Pons (tissue), 1 donor: Measurements from ENCODE around the gene ZFR.
A peak's percentile ranks its signal among the peaks of the same experiment; 100 is the strongest.
"Not testable (repeated sequence)": the region's sequence is repeated elsewhere in the genome, so short reads cannot be mapped to it uniquely, and the experiment has no call there.

Experiments used
- DNase-seq: peaks from one replicate; pipeline ENCODE4 v3.0.0-alpha.2; 2016; ENCODE audit warnings: low spot score

Gene ZFR

GRCh38 chr5:32444431-32445286 lies at the start of gene ZFR:
ZFR (minus strand) TSS chr5:32444740; CDS start chr5:32444658, 82 bp downstream.
- peak; percentile 86 for DNase-seq

- no peak for DNase-seq
Observed at GRCh38 chr5:32490972-32491557, 46.5 kb upstream of the ZFR start.

DNA sequence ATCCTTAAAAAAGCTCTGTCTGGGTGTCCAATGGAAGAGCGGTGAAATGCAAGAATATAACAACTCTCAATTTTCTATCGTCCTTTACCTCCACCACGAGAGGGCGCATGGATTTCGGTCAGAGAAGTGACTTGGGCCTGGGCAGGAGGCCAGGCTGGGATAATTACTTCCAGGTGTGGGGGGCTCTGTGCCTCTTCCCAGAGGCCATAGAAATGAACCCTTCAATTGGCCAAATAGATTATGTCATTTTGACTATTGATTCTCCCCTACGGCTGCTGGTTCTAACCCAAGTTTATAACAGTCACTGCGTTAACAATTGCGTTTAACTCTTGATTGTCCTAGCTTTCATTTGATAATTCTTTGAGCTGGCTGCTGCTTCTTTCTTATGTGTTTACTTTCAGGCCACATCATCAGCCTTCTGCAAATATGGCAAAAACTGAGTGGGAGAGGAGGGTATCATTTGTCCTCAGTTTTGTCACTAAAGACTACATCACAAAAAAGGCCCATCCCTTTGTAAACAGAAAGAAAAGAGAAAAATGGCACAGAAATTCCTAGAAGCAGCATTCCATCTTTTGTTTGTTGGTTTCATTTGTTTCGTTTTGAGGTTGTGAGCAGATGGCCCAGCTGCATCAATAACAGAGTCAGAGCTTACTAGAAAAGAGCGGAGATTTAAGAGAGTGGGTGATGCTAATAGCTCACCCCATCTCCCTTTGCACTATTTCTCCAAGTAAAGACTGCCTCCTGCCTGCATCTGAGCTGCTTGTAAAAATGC lies 45.4 kb upstream of the ZFR start:
- DNase-seq: peak; percentile 85

- no peak for DNase-seq
Observed at GRCh38 chr5:32487424-32487823, 42.9 kb upstream of the ZFR start.

DNA sequence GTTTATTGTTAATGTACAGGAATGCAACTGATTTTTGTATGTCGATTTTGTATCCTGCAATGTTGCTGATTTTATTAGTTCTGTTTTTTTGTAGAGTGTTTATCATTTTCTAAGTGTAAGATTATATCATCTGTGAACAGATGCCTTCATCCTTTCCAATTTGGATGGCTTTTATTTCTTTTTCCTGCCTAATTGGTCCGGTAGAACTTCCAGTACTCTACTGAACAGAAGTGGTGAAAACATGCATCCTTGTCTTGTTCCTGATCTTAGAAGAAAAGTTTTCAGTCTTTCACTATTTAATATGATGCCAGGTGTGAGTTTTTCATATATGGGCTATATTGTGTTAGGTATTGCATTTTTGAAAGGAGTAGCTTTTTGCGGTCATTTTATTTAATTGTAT lies 42.5 kb upstream of the ZFR start:
- DNase-seq: no peak

DNA sequence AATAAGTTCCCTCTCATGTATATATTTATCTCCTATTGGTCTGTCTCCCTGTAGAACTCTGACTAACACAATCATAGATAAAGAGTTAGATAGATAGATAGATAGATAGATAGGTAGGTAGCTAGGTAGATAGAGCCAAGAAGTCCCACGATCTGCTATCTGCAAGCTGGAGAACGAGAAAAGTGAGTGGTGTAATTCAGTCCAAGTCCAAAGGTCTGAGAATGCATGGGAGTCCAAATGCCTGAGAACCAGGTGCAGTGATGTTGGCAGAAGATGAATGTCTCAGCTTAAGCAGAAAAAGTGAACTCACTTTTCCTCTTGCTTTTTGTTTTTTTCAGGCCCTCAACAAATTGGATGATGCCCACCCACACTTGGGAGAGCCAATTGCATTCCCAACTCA lies 37.7 kb upstream of the ZFR start:
- DNase-seq: no peak

DNA sequence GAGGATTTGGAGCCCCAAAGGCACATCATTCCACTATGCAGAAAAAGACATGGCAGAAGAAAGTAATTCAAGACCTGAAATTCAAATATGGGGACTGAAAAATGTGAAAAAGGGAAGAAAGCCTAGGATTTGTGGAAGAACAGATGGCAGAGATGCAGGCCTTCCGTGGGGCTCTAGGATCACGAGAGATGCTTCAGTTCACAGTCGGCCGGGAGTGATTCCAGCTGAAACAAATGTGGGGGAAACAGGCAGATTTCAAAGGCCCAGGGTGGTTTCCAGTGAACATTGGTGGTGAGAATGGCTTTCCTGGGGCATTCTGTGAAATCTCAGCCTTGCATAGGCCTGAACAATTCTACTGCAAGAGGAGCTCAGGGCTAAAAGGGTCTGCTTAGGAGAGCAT lies 34.6 kb upstream of the ZFR start:
- DNase-seq: no peak

DNA sequence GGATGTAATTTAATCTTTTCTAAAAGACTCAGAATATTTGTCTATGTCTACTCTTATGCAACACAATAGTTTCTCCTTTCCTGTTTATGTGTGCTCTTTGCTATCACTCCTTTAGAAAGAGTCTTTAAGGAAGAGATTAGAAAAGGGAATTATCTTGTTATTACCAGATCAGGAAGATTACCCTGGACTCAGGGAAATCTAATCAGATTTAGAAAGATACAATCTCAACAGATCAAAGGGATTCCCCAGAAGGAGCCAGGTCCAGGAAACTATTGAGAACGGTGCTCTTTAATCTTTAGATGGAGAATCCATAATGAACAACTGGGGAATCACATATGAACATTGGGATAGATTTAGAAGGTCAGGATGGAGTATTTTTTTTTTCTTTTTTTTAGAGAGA lies 32.4 kb upstream of the ZFR start:
- no peak for DNase-seq

DNA sequence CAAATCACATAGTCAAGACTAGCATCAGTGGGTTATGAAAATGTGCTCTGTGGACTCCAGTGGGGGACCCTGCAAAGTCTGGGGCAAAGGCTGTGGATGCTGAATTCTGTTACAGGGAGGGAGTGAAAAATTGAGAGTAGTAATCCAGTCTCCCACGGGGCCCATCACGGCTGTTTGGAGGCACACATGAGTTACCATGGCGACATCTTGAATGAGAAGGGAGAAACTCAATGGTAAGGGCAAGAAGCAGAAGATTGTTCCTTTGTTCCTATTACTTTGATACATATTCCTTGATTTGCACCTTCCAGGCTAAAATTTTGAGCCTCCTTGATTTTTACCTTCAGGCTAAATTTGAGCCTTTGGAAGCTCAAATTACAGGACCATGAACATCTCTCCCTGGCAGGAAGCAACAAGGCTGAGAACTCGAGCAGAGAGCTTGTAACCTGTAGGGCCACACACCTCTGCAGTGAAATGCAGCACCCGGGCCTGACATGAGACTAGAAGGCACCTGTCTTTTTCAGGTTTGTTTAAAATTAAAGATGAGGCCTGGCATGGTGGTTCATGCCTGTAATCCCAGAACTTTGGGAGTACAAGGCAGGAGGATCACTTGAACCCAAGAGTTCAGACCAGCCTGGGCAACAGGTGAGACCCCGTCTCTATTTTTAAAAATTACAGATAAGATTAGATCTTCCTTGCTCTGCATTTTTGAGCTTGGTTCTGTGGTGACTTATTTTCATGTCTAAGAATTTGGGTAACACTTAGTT lies 31.0 kb upstream of the ZFR start:
- DNase-seq: no peak

DNA sequence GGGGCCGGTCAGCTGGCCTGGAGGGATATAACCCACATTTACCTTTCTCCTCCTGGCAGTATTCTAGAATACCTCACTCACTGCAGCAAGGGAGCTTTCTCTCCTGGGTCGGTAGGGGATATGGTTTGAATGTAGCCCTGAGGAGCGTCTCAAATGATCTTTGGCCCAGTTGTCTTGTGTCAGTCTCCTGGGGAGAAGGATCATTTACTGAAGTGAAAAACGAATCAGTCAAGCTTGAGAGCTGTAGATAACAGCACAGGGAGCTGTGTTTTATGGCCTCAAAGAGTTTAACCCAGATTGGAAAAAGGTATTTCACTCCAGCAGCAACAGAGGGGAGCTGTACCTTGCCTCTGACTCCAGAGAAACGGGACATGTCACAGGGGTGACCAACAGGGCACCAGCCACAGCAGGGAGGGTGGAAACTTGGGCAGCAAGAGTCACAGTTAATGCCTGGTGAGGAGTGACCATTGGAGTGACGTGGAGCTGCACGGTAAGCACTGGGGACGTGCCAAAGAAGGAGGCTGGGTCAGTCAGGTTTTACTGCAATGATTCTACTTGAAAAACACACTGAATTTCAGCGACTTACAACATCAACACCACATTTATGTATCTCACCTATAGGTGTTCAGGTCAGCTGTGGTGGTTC lies 29.8 kb upstream of the ZFR start:
- no peak for DNase-seq

DNA sequence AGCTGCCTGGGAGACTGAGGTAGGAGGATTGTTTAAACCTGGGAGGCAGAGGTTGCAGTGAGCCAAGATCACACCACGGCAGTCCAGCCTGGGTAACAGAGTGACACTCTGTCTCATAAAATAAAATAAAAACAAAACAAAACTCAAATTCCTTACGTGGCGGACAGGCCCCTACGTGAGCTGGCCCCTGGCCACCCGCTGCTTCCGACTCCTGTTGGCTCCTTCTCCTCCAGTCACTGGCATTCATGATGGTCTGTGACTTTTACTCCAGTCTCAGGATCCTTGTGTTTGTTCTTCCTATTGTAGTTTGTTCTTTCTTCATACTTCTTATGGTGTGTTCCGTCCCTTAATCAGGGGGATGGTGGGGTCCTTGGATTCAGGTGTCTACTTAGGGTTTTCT lies 28.5 kb upstream of the ZFR start:
- DNase-seq: no peak

- DNase-seq: peak; percentile 29
Observed at GRCh38 chr5:32471784-32472183, 27.2 kb upstream of the ZFR start.

- DNase-seq: no peak
Observed at GRCh38 chr5:32465076-32465475, 20.5 kb upstream of the ZFR start.

- no peak for DNase-seq
Observed at GRCh38 chr5:32462618-32463017, 18.1 kb upstream of the ZFR start.

GRCh38 chr5:32461441-32462120 lies 17.0 kb upstream of the ZFR start:
- DNase-seq: no peak

- DNase-seq: no peak
Observed at GRCh38 chr5:32460702-32461101, 16.2 kb upstream of the ZFR start.

- no peak for DNase-seq
Observed at GRCh38 chr5:32458880-32459495, 14.4 kb upstream of the ZFR start.

GRCh38 chr5:32455311-32455710 lies 10.8 kb upstream of the ZFR start:
- no peak for DNase-seq

DNA sequence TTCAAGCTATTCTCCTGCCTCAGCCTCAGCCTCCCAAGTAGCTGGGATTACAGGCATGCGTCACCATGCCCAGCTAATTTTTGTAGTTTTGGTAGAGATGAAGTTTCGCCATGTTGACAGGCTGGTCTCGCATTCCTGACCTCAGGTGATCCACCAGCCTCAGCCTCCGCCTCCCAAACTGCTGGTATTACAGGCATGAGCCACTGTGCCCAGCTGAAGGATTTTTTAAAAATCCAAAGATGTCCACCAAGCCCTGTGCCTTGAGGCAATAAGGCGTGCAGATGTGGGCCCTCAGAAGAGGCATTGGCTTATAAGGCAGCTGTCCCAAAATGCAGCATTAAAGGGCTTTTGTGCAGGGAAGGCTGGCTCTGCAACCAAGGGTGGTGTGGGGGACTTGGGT lies 10.3 kb upstream of the ZFR start:
- no peak for DNase-seq

GRCh38 chr5:32453916-32454315 lies 9.4 kb upstream of the ZFR start:
- no peak for DNase-seq

DNA sequence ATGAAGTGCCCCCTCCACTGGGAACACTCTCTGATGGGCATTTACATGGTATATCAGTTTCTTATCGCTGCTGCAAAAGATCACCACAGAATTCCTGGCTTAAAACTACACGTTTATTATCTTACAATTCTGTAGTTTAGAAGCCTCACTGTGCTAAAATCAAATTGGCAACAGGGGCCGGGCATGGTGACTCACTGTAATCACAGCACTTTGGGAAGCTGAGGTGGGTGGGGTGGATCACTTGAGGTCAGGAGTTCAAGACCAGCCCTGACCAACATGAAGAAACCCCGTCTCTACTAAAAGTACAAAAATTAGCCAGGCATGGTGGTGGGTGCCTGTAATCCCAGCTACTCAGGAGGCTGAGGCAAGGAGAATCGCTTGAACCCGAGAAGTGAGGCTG lies 7.8 kb upstream of the ZFR start:
- not testable (repeated sequence) for DNase-seq
